Activated B cell treated with CpG ODN at 0.5 μM for 24 hours (primary cell): ENCODE data around the gene RASL12. TPM values are rescaled to one million over a fixed set of nuclear protein-coding genes. Genes with fewer than 3 reads are reported as not detected.

Experiments
- ATAC-seq: fragments of 200-7000 bp; cut with Tn5 transposase; one replicate; pipeline ENCODE4 v1.10.0; 2021; ENCODE audit warnings: low read depth, mild to moderate bottlenecking, moderate library complexity
- CTCF ChIA-PET: fragments of 350-600 bp; sonication (Branson Sonifier 250); formaldehyde crosslinking; loops from one replicate; lab custom pipeline; 2021; ENCODE audit warnings: antibody characterized with exemption; lab: Charles Lee
- POLR2A ChIA-PET: fragments of 350-600 bp; sonication (Branson Sonifier 250); formaldehyde crosslinking; loops from one replicate; lab custom pipeline; 2021; ENCODE audit warnings: antibody characterized with exemption; lab: Charles Lee
- DNase-seq: peaks from one replicate; pipeline ENCODE4 v3.0.0; 2022
- H3K27ac Mint-ChIP-seq: one replicate; pipeline ENCODE4 v1.8.0; 2020; ENCODE audit warnings: mixed read lengths
- H3K27me3 Mint-ChIP-seq: one replicate; pipeline ENCODE4 v1.8.0; 2021; ENCODE audit warnings: mixed read lengths
- H3K36me3 Mint-ChIP-seq: one replicate; pipeline ENCODE4 v1.8.0; 2021; ENCODE audit warnings: low read depth, mixed read lengths
- H3K4me1 Mint-ChIP-seq: one replicate; pipeline ENCODE4 v1.8.0; 2021; ENCODE audit warnings: mixed read lengths
- H3K4me3 Mint-ChIP-seq: one replicate; pipeline ENCODE4 v1.8.0; 2020; ENCODE audit warnings: mild to moderate bottlenecking, mixed read lengths
- H3K9me3 Mint-ChIP-seq: one replicate; pipeline ENCODE4 v1.8.0; 2020; ENCODE audit warnings: mixed read lengths
- CTCF ChIP-seq: fragments of 200-600 bp; IDR thresholded peaks from one replicate; pipeline ENCODE4 v1.8.0; 2022; ENCODE audit warnings: antibody characterized with exemption, mild to moderate bottlenecking
- intact Hi-C: fragments of 100-400 bp; cut with micrococcal nuclease; formaldehyde crosslinking; loops from one replicate; pipeline ENCODE4 v1.15.1; 2024
- total RNA-seq: library from RNA; stranded (reverse); gene quantifications from 2 replicates; pipeline ENCODE4 v1.2.3, GENCODE V29; 2022

Gene RASL12
- total RNA-seq, 1 donor from 2014 or later = not detected

GRCh38 chr15:65088643-65089021 is 20.8 kb upstream of the RASL12 start:
- Mint-ChIP-seq H3K9me3 (no peaks in the 10 kb centered on the region), H3K27me3 (peaks cover 10% of the 10 kb centered on the region), H3K4me3 (no peak overlapping the region), H3K27ac (no peak overlapping the region), H3K4me1 (no peaks in the 10 kb centered on the region), H3K36me3 (no peaks in the 10 kb centered on the region)
- TF ChIP-seq CTCF = no peak
- intact Hi-C loops = no loop called here
- ATAC-seq (no peak), DNase-seq (no peak)
- ChIA-PET CTCF (no interaction called here), POLR2A (no interaction called here)

GRCh38 chr15:65087873-65088642 is 20.3 kb upstream of the RASL12 start:
- no peak overlapping the region for H3K27ac Mint-ChIP-seq
- POLR2A ChIA-PET = interaction anchor here (0.5 kb wide), 1 partner anchor 47 kb away, joined by 3 read pairs; no protein-coding TSS in a partner anchor
- CTCF ChIA-PET = interaction anchor here (1.3 kb wide), 1 partner anchor 10 kb away, joined by 3 read pairs; no protein-coding TSS in a partner anchor
- no peaks in the 10 kb centered on the region for H3K9me3 Mint-ChIP-seq
- H3K4me1 Mint-ChIP-seq = no peaks in the 10 kb centered on the region
- TF ChIP-seq CTCF = no peak
- DNase-seq (no peak), ATAC-seq (no peak)
- no peak overlapping the region for H3K4me3 Mint-ChIP-seq
- intact Hi-C loops = no loop called here
- H3K27me3 Mint-ChIP-seq = peaks cover 12% of the 10 kb centered on the region
- H3K36me3 Mint-ChIP-seq = no peaks in the 10 kb centered on the region

GRCh38 chr15:65087411-65087810 is 19.6 kb upstream of the RASL12 start:
- Mint-ChIP-seq H3K36me3 (no peaks in the 10 kb centered on the region), H3K9me3 (no peaks in the 10 kb centered on the region), H3K27ac (no peak overlapping the region), H3K4me3 (no peak overlapping the region), H3K27me3 (peaks cover 18% of the 10 kb centered on the region), H3K4me1 (no peaks in the 10 kb centered on the region)
- DNase-seq = no peak
- ATAC-seq = no peak
- ChIA-PET CTCF (interaction anchor here (1.3 kb wide), 1 partner anchor 9 kb away, joined by 3 read pairs; no protein-coding TSS in a partner anchor), POLR2A (interaction anchor here (0.5 kb wide), 1 partner anchor 48 kb away, joined by 3 read pairs; no protein-coding TSS in a partner anchor)
- TF ChIP-seq CTCF = no peak
- intact Hi-C loops = no loop called here

- POLR2A ChIA-PET = no interaction called here
- CTCF ChIA-PET = interaction anchor here (1.0 to 1.3 kb wide), 2 partner anchors 8 to 34 kb away, joined by 3 to 4 read pairs; no protein-coding TSS in a partner anchor
- H3K27me3 Mint-ChIP-seq = peaks cover 25% of the 10 kb centered on the region
- H3K4me1 Mint-ChIP-seq = no peaks in the 10 kb centered on the region
- H3K36me3 Mint-ChIP-seq = no peaks in the 10 kb centered on the region
- DNase-seq = no peak
- no peak for TF ChIP-seq CTCF
- intact Hi-C loops = no loop called here
- no peak overlapping the region for H3K27ac Mint-ChIP-seq
- no peaks in the 10 kb centered on the region for H3K9me3 Mint-ChIP-seq
- ATAC-seq = no peak
- no peak overlapping the region for H3K4me3 Mint-ChIP-seq
Observed at GRCh38 chr15:65086680-65087111, 18.9 kb upstream of the RASL12 start.

GRCh38 chr15:65085990-65086679 is 18.3 kb upstream of the RASL12 start:
- POLR2A ChIA-PET = no interaction called here

More at GRCh38 chr15:65085990-65086679, 18.3 kb upstream of the RASL12 start:
- intact Hi-C loops = no loop called here
- H3K36me3 Mint-ChIP-seq = no peaks in the 10 kb centered on the region
- no peak for TF ChIP-seq CTCF
- ATAC-seq (no peak), DNase-seq (no peak)
- no peak overlapping the region for H3K4me3 Mint-ChIP-seq
- no peaks in the 10 kb centered on the region for H3K9me3 Mint-ChIP-seq
- H3K4me1 Mint-ChIP-seq = no peaks in the 10 kb centered on the region
- CTCF ChIA-PET = interaction anchor here (1.0 to 1.3 kb wide), 2 partner anchors 8 to 33 kb away, joined by 3 to 4 read pairs; no protein-coding TSS in a partner anchor
- H3K27me3 Mint-ChIP-seq = peaks cover 31% of the 10 kb centered on the region
- no peak overlapping the region for H3K27ac Mint-ChIP-seq
